K562 (cell line): Measurements from ENCODE around the gene CDC14B. TPM values are rescaled to one million over a fixed set of nuclear protein-coding genes. Genes with fewer than 3 reads are reported as not detected.

Experiments
- DDX20 ChIP-seq: fragments of 450-650 bp; IDR thresholded peaks from 2 replicates; pipeline ENCODE4 v1.6.1; 2016; ENCODE audit warnings: missing genetic modification characterization, low read depth, mild to moderate bottlenecking, missing compliant biosample characterization, moderate library complexity
- EWSR1 ChIP-seq: fragments of 450-650 bp; IDR thresholded peaks from 2 replicates; pipeline ENCODE4 v1.6.1; 2018; ENCODE audit warnings: borderline replicate concordance, mild to moderate bottlenecking, low read depth, moderate library complexity; ENCODE audit not compliant: partially characterized antibody
- HDGF ChIP-seq: fragments of 450-650 bp; IDR thresholded peaks from 2 replicates; pipeline ENCODE4 v1.6.1; 2016
- MAX ChIP-seq: sonication (generic); formaldehyde crosslinking; IDR thresholded peaks from 2 replicates; pipeline ENCODE4 v1.9.0; 2022; ENCODE audit warnings: mild to moderate bottlenecking, missing genetic modification reagents
- MBD1 ChIP-seq: fragments of 250-450 bp; sonication (Bioruptor Pico); IDR thresholded peaks from 2 replicates; pipeline ENCODE4 v1.8.0; 2022; ENCODE audit warnings: inconsistent platforms
- NFIC ChIP-seq: fragments of 450-650 bp; IDR thresholded peaks from 2 replicates; pipeline ENCODE4 v1.6.1; 2017; ENCODE audit warnings: mild to moderate bottlenecking, inconsistent platforms
- NFXL1 ChIP-seq: fragments of 450-650 bp; formaldehyde crosslinking; IDR thresholded peaks from 2 replicates; pipeline ENCODE4 v1.4.0; 2021; ENCODE audit warnings: mild to moderate bottlenecking
- NRF1 ChIP-seq, 2 experiments: fragments of 450-650 bp; IDR thresholded peaks in 1 of 2; conservative IDR thresholded peaks in 1 of 2; 2 replicates each; pipeline ENCODE4 v1.6.1; 2014; ENCODE audit warnings: mild to moderate bottlenecking in 2 of 2
- PCBP1 ChIP-seq: fragments of 200-400 bp; formaldehyde crosslinking; IDR thresholded peaks from 2 replicates; pipeline ENCODE4 v1.6.1; 2018; ENCODE audit warnings: mild to moderate bottlenecking, low read depth, low read length; ENCODE audit not compliant: poor library complexity, severe bottlenecking
- RBFOX2 ChIP-seq: fragments of 200-400 bp; formaldehyde crosslinking; IDR thresholded peaks from 2 replicates; pipeline ENCODE4 v1.6.1; 2017; ENCODE audit warnings: low read depth, mild to moderate bottlenecking, low read length, moderate library complexity
- ZBTB7A ChIP-seq: IDR thresholded peaks from 2 replicates; pipeline ENCODE4 v1.6.1; 2011; ENCODE audit warnings: low read depth, mild to moderate bottlenecking, low read length, moderate library complexity, borderline replicate concordance; ENCODE audit not compliant: control insufficient read depth
- ZNF174 ChIP-seq: fragments of 250-450 bp; sonication (Bioruptor Pico); IDR thresholded peaks from 2 replicates; pipeline ENCODE4 v1.4.0; 2020; ENCODE audit warnings: mild to moderate bottlenecking
- ZNF699 ChIP-seq: fragments of 250-450 bp; sonication (Bioruptor Pico); IDR thresholded peaks from 2 replicates; pipeline ENCODE4 v1.8.0; 2021; ENCODE audit warnings: mild to moderate bottlenecking, moderate library complexity; ENCODE audit not compliant: insufficient replicate concordance
- polyA plus RNA-seq, 8 experiments: library from polyadenylated mRNA; depleted of rRNA in 4 of 8; stranded (reverse) in 5 of 8; unstranded in 3 of 8; fragments of >200 nt; fragmentation: Nextera tagmentation in 2 of 8; fragmentation: Illumina TruSeq in 1 of 8; extraction: Ambion mirVana in 2 of 8; extraction: Trizol in 1 of 8; gene quantifications; 2 replicates each; pipeline versions ENCODE4 v1.2.1 to v1.2.3, GENCODE V29; 2011 to 2014; ENCODE audit warnings: inconsistent platforms in 1 of 8, missing spikeins in 1 of 8
- total RNA-seq, 7 experiments: library from RNA; depleted of rRNA in 6 of 7; stranded (reverse); fragments of >200 nt in 6 of 7; fragmentation: Illumina TruSeq in 2 of 7; extraction: Trizol in 2 of 7; gene quantifications; 2 replicates each; pipeline versions ENCODE4 v1.2.1 to v1.2.3, GENCODE V29; 2011 to 2021; ENCODE audit warnings: low replicate concordance in 1 of 7
- TF ChIP-seq, protein P1 (sequence below): sonication (generic); formaldehyde crosslinking; IDR thresholded peaks from 2 replicates; pipeline ENCODE4 v1.4.0; 2020; ENCODE audit warnings: mild to moderate bottlenecking, missing genetic modification reagents
- TF ChIP-seq, protein P2 (sequence below): fragments of 450-650 bp; IDR thresholded peaks from 2 replicates; pipeline ENCODE4 v1.6.1; 2016; ENCODE audit warnings: low read depth

CDC14B gene
- total and polyA plus RNA-seq, 9 of the 15 experiments (the other 6 are each of a cell fraction or from before 2014, with no cell fraction given): 1.4 to 6.0 (median 3.8) TPM

GRCh38 chr9:96566498-96567202 lies 53.0 kb downstream of the CDC14B start (continued):
- TF ChIP-seq NFXL1 (CRISPR knock-in tag): no peak
- TF ChIP-seq ZNF699: no peak
- TF ChIP-seq NFIC: no peak
- TF ChIP-seq MBD1 (CRISPR knock-in tag): no peak
- TF ChIP-seq DDX20 (tag): no peak
- peak; percentile 39; the same call in 1 of the 2 replicates for TF ChIP-seq MAX
- TF ChIP-seq, protein P1, sequence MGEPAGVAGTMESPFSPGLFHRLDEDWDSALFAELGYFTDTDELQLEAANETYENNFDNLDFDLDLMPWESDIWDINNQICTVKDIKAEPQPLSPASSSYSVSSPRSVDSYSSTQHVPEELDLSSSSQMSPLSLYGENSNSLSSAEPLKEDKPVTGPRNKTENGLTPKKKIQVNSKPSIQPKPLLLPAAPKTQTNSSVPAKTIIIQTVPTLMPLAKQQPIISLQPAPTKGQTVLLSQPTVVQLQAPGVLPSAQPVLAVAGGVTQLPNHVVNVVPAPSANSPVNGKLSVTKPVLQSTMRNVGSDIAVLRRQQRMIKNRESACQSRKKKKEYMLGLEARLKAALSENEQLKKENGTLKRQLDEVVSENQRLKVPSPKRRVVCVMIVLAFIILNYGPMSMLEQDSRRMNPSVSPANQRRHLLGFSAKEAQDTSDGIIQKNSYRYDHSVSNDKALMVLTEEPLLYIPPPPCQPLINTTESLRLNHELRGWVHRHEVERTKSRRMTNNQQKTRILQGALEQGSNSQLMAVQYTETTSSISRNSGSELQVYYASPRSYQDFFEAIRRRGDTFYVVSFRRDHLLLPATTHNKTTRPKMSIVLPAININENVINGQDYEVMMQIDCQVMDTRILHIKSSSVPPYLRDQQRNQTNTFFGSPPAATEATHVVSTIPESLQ (CRISPR knock-in tag): no peak
- TF ChIP-seq RBFOX2: peak; percentile 64
- no peak for TF ChIP-seq ZNF174 (CRISPR knock-in tag)
- TF ChIP-seq ZBTB7A: peak; percentile 40; the same call in 1 of the 2 replicates
- TF ChIP-seq EWSR1: no peak
- no peak for TF ChIP-seq HDGF
- TF ChIP-seq, protein P2, sequence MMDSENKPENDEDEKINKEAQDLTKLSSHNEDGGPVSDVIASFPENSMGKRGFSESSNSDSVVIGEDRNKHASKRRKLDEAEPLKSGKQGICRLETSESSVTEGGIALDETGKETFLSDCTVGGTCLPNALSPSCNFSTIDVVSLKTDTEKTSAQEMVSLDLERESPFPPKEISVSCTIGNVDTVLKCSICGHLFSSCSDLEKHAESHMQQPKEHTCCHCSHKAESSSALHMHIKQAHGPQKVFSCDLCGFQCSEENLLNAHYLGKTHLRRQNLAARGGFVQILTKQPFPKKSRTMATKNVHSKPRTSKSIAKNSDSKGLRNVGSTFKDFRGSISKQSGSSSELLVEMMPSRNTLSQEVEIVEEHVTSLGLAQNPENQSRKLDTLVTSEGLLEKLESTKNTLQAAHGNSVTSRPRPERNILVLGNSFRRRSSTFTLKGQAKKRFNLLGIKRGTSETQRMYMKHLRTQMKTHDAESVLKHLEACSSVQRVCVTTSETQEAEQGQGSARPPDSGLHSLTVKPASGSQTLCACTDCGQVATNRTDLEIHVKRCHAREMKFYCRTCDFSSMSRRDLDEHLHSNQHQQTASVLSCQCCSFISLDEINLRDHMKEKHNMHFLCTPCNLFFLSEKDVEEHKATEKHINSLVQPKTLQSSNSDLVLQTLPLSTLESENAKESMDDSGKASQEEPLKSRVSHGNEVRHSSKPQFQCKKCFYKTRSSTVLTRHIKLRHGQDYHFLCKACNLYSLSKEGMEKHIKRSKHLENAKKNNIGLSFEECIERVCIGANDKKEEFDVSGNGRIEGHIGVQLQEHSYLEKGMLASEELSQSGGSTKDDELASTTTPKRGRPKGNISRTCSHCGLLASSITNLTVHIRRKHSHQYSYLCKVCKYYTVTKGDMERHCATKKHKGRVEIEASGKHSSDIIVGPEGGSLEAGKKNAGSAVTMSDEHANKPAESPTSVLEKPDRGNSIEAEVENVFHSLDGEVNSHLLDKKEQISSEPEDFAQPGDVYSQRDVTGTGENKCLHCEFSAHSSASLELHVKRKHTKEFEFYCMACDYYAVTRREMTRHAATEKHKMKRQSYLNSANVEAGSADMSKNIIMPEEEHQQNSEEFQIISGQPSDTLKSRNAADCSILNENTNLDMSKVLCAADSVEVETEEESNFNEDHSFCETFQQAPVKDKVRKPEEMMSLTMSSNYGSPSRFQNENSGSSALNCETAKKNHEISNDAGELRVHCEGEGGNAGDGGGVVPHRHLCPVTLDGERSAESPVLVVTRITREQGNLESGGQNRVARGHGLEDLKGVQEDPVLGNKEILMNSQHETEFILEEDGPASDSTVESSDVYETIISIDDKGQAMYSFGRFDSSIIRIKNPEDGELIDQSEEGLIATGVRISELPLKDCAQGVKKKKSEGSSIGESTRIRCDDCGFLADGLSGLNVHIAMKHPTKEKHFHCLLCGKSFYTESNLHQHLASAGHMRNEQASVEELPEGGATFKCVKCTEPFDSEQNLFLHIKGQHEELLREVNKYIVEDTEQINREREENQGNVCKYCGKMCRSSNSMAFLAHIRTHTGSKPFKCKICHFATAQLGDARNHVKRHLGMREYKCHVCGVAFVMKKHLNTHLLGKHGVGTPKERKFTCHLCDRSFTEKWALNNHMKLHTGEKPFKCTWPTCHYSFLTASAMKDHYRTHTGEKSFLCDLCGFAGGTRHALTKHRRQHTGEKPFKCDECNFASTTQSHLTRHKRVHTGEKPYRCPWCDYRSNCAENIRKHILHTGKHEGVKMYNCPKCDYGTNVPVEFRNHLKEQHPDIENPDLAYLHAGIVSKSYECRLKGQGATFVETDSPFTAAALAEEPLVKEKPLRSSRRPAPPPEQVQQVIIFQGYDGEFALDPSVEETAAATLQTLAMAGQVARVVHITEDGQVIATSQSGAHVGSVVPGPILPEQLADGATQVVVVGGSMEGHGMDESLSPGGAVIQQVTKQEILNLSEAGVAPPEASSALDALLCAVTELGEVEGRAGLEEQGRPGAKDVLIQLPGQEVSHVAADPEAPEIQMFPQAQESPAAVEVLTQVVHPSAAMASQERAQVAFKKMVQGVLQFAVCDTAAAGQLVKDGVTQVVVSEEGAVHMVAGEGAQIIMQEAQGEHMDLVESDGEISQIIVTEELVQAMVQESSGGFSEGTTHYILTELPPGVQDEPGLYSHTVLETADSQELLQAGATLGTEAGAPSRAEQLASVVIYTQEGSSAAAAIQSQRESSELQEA: no peak
- peak; percentile 76 for TF ChIP-seq PCBP1
- TF ChIP-seq NRF1 (conservative IDR thresholded peaks at IDR 0.05 in 1 of 2, IDR thresholded peaks at IDR 0.05 in 1 of 2): peak; percentile 44 to 48; a peak in 3 of 4 replicates
